ENCODE data around the gene INPP4A. TPM values are rescaled to one million over a fixed set of nuclear protein-coding genes. Genes with fewer than 3 reads are reported as not detected.

Gene INPP4A
- total and polyA plus RNA-seq, 10 of the 15 experiments (the other 5 are each of a cell fraction or from before 2014, with no cell fraction given): 4.7 to 62.3 (median 36.9) TPM

DNA sequence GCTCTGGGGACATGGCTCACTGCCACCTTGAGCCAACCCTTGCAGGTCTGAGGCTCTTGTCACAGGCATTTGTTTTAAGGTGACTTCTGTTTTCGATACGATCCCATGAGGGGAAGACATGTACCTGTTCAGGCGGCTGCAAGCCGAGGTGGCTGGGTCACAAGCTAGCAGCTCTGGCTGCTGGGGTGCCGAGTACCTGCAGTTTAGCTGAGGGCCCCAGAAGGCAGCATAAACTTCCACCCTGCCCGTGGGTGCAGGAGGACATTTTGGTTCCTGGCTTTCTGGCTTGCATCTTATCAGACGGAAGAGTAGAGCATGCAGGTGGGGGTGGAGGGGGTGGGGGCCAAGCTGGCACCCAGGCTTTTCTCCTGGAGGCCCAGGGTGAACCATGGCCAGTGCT lies 135.3 kb downstream of the INPP4A start:
- Histone ChIP-seq H3K9ac (ENCODE audit: control insufficient read depth, insufficient read depth, low read length) (no peak overlapping the region), H2AFZ (ENCODE audit: control insufficient read depth, low read depth, low read length) (no peak overlapping the region), H4K20me1 (ENCODE audit: control insufficient read depth, insufficient read depth) (no peaks in the 10 kb centered on the region; the same call in 1 of the 2 replicates), H3K4me3 (no peak overlapping the region), H3K4me2 (ENCODE audit: control insufficient read depth, insufficient read depth) (no peak overlapping the region), H3K27me3 (replicated peaks in 1 of 2; ENCODE audit: control insufficient read depth in 2 of 2, insufficient read depth in 2 of 2, low read length in 1 of 2) (no peaks in the 10 kb centered on the region), H3K4me1 (ENCODE audit: control insufficient read depth, insufficient read depth, low read length) (peaks cover 8% of the 10 kb centered on the region; the same call in 1 of the 2 replicates), H3K27ac (ENCODE audit: control insufficient read depth, insufficient read depth) (no peak overlapping the region), H3K36me3 (ENCODE audit: control insufficient read depth in 2 of 2, insufficient read depth in 2 of 2, low read length in 1 of 2) (peaks cover 34 to 36% of the 10 kb centered on the region in 2 experiments), H3K79me2 (ENCODE audit: control insufficient read depth, insufficient read depth, low read length) (no peaks in the 10 kb centered on the region), H3K9me3 (replicated peaks; ENCODE audit: control insufficient read depth, insufficient read depth, low read length) (no peaks in the 10 kb centered on the region)
- ATAC-seq (no peak), DNase-seq (ENCODE audit: low read depth, low spot score) (no peak), FAIRE-seq (no peak)
- CTCF ChIA-PET: interaction anchor here (0.9 to 1.4 kb wide), 2 partner anchors 11 to 13 kb away, joined by 3 read pairs; no protein-coding TSS in a partner anchor
- no TSS peak for BruUV-seq (replicated peaks)
- POLR2A ChIA-PET: no interaction called here
- 100% methylated on average over 7 of the region's 7 CpGs for WGBS (ENCODE audit: insufficient coverage, insufficient replicate concordance, low lambda C conversion rate, missing lambda C conversion rate)
- intact Hi-C loops (cut with micrococcal nuclease; ENCODE audit: unreplicated experiment): loop anchor here (10.0 kb wide), 1 partner anchor 485 kb away; no protein-coding TSS in a partner anchor
- RAD21 ChIA-PET (ENCODE audit: unreplicated experiment): interaction anchor here (1.0 kb wide), 1 partner anchor 27 kb away, joined by 3 read pairs; no protein-coding TSS in a partner anchor
- in situ Hi-C loops (cut with MboI): no loop called here
- SMC1A ChIA-PET (ENCODE audit: uncharacterized antibody, unreplicated experiment): interaction anchor here (1.4 kb wide), 1 partner anchor 167 kb away, joined by 3 read pairs; no protein-coding TSS in a partner anchor
- TF ChIP-seq, protein P1, sequence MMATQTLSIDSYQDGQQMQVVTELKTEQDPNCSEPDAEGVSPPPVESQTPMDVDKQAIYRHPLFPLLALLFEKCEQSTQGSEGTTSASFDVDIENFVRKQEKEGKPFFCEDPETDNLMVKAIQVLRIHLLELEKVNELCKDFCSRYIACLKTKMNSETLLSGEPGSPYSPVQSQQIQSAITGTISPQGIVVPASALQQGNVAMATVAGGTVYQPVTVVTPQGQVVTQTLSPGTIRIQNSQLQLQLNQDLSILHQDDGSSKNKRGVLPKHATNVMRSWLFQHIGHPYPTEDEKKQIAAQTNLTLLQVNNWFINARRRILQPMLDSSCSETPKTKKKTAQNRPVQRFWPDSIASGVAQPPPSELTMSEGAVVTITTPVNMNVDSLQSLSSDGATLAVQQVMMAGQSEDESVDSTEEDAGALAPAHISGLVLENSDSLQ (IDR thresholded peaks at IDR 0.05): no peak
- no peak for TF ChIP-seq NFXL1 (IDR thresholded peaks at IDR 0.05; ENCODE audit: borderline replicate concordance)
- TF ChIP-seq MEF2B (IDR thresholded peaks at IDR 0.05; ENCODE audit: partially characterized antibody, poor library complexity, severe bottlenecking): no peak
- TF ChIP-seq, protein P2, sequence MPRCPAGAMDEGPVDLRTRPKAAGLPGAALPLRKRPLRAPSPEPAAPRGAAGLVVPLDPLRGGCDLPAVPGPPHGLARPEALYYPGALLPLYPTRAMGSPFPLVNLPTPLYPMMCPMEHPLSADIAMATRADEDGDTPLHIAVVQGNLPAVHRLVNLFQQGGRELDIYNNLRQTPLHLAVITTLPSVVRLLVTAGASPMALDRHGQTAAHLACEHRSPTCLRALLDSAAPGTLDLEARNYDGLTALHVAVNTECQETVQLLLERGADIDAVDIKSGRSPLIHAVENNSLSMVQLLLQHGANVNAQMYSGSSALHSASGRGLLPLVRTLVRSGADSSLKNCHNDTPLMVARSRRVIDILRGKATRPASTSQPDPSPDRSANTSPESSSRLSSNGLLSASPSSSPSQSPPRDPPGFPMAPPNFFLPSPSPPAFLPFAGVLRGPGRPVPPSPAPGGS (IDR thresholded peaks at IDR 0.05; ENCODE audit: borderline replicate concordance, insufficient read depth, low read depth, low read length, poor library complexity, severe bottlenecking): no peak
- TF ChIP-seq, protein P3, sequence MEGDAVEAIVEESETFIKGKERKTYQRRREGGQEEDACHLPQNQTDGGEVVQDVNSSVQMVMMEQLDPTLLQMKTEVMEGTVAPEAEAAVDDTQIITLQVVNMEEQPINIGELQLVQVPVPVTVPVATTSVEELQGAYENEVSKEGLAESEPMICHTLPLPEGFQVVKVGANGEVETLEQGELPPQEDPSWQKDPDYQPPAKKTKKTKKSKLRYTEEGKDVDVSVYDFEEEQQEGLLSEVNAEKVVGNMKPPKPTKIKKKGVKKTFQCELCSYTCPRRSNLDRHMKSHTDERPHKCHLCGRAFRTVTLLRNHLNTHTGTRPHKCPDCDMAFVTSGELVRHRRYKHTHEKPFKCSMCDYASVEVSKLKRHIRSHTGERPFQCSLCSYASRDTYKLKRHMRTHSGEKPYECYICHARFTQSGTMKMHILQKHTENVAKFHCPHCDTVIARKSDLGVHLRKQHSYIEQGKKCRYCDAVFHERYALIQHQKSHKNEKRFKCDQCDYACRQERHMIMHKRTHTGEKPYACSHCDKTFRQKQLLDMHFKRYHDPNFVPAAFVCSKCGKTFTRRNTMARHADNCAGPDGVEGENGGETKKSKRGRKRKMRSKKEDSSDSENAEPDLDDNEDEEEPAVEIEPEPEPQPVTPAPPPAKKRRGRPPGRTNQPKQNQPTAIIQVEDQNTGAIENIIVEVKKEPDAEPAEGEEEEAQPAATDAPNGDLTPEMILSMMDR (IDR thresholded peaks at IDR 0.05 in 2 of 3, conservative IDR thresholded peaks at IDR 0.05 in 1 of 3; ENCODE audit: control insufficient read depth in 2 of 3, extremely low read depth in 1 of 3, insufficient read depth in 1 of 3, low read depth in 3 of 3, low read length in 3 of 3): no peak
- TF ChIP-seq, protein P4, sequence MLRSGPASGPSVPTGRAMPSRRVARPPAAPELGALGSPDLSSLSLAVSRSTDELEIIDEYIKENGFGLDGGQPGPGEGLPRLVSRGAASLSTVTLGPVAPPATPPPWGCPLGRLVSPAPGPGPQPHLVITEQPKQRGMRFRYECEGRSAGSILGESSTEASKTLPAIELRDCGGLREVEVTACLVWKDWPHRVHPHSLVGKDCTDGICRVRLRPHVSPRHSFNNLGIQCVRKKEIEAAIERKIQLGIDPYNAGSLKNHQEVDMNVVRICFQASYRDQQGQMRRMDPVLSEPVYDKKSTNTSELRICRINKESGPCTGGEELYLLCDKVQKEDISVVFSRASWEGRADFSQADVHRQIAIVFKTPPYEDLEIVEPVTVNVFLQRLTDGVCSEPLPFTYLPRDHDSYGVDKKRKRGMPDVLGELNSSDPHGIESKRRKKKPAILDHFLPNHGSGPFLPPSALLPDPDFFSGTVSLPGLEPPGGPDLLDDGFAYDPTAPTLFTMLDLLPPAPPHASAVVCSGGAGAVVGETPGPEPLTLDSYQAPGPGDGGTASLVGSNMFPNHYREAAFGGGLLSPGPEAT (IDR thresholded peaks at IDR 0.05; ENCODE audit: low read depth): no peak
- TF ChIP-seq SP1 (IDR thresholded peaks at IDR 0.05; ENCODE audit: low read depth, low read length): no peak
- TF ChIP-seq IRF4 (IDR thresholded peaks at IDR 0.05; ENCODE audit: low read depth, low read length): no peak
- no peak for TF ChIP-seq KDM1A (IDR thresholded peaks at IDR 0.05; ENCODE audit: borderline replicate concordance)
- no peak for TF ChIP-seq TARDBP (IDR thresholded peaks at IDR 0.05; ENCODE audit: borderline replicate concordance)
- TF ChIP-seq YBX1 (IDR thresholded peaks at IDR 0.05): no peak
- TF ChIP-seq, protein P5, sequence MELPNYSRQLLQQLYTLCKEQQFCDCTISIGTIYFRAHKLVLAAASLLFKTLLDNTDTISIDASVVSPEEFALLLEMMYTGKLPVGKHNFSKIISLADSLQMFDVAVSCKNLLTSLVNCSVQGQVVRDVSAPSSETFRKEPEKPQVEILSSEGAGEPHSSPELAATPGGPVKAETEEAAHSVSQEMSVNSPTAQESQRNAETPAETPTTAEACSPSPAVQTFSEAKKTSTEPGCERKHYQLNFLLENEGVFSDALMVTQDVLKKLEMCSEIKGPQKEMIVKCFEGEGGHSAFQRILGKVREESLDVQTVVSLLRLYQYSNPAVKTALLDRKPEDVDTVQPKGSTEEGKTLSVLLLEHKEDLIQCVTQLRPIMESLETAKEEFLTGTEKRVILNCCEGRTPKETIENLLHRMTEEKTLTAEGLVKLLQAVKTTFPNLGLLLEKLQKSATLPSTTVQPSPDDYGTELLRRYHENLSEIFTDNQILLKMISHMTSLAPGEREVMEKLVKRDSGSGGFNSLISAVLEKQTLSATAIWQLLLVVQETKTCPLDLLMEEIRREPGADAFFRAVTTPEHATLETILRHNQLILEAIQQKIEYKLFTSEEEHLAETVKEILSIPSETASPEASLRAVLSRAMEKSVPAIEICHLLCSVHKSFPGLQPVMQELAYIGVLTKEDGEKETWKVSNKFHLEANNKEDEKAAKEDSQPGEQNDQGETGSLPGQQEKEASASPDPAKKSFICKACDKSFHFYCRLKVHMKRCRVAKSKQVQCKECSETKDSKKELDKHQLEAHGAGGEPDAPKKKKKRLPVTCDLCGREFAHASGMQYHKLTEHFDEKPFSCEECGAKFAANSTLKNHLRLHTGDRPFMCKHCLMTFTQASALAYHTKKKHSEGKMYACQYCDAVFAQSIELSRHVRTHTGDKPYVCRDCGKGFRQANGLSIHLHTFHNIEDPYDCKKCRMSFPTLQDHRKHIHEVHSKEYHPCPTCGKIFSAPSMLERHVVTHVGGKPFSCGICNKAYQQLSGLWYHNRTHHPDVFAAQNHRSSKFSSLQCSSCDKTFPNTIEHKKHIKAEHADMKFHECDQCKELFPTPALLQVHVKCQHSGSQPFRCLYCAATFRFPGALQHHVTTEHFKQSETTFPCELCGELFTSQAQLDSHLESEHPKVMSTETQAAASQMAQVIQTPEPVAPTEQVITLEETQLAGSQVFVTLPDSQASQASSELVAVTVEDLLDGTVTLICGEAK (IDR thresholded peaks at IDR 0.05; ENCODE audit: borderline replicate concordance): no peak
- no peak for TF ChIP-seq SMAD1 (IDR thresholded peaks at IDR 0.05; ENCODE audit: low read depth, partially characterized antibody)
- no peak for TF ChIP-seq GABPA (IDR thresholded peaks at IDR 0.05; ENCODE audit: low read depth)

Data from GM12878 (cell line).